GM21381 (cell line): ENCODE data around the gene STXBP5L.
"Not testable (repeated sequence)": the region's sequence is repeated elsewhere in the genome, so short reads cannot be mapped to it uniquely, and the experiment has no call there.

Experiments
- ATAC-seq: cut with Tn5 transposase; IDR thresholded peaks from one replicate; pipeline ENCODE4 v1.9.1; 2021; ENCODE audit warnings: mild to moderate bottlenecking, moderate library complexity; ENCODE audit not compliant: unreplicated experiment

Gene STXBP5L

GRCh38 chr3:120988994-120989393, 81.0 kb downstream of the STXBP5L start:
- ATAC-seq = no peak

GRCh38 chr3:121018917-121019321, 110.9 kb downstream of the STXBP5L start:
- no peak for ATAC-seq

GRCh38 chr3:121063628-121064027, 155.6 kb downstream of the STXBP5L start:
- no peak for ATAC-seq

- no peak for ATAC-seq
These were observed 156.1 kb downstream of the STXBP5L start for GRCh38 chr3:121064121-121064520.

GRCh38 chr3:121072133-121072532, 164.1 kb downstream of the STXBP5L start:
- no peak for ATAC-seq

GRCh38 chr3:121073011-121073410, 165.0 kb downstream of the STXBP5L start:
- no peak for ATAC-seq

GRCh38 chr3:121075191-121075590, 167.2 kb downstream of the STXBP5L start:
- no peak for ATAC-seq

GRCh38 chr3:121078378-121079101, 170.5 kb downstream of the STXBP5L start:
- ATAC-seq = not testable (repeated sequence)

GRCh38 chr3:121096953-121097352, 188.9 kb downstream of the STXBP5L start:
- no peak for ATAC-seq

GRCh38 chr3:121111086-121111485, 203.1 kb downstream of the STXBP5L start:
- ATAC-seq = not testable (repeated sequence)

GRCh38 chr3:121111914-121112612, 204.1 kb downstream of the STXBP5L start:
- no peak for ATAC-seq

- ATAC-seq = no peak
These were observed 218.2 kb downstream of the STXBP5L start for GRCh38 chr3:121126033-121126706.

GRCh38 chr3:121126707-121127035, 218.7 kb downstream of the STXBP5L start:
- ATAC-seq = no peak

- ATAC-seq = no peak
These were observed 244.6 kb downstream of the STXBP5L start for GRCh38 chr3:121152573-121152972.

- no peak for ATAC-seq
These were observed 245.8 kb downstream of the STXBP5L start for GRCh38 chr3:121153851-121154250.

- ATAC-seq = no peak
These were observed 247.0 kb downstream of the STXBP5L start for GRCh38 chr3:121155028-121155427.

- ATAC-seq = no peak
These were observed 257.4 kb downstream of the STXBP5L start for GRCh38 chr3:121165397-121165837.

GRCh38 chr3:121167374-121168139, 259.6 kb downstream of the STXBP5L start:
- no peak for ATAC-seq

GRCh38 chr3:121175083-121175482, 267.1 kb downstream of the STXBP5L start:
- no peak for ATAC-seq

- ATAC-seq = not testable (repeated sequence)
These were observed 282.6 kb downstream of the STXBP5L start for GRCh38 chr3:121190626-121191025.

- ATAC-seq = no peak
These were observed 294.6 kb downstream of the STXBP5L start for GRCh38 chr3:121202573-121202972.
